HG03354 (cell line): ENCODE data around the gene TCF12.

Source experiments
- ATAC-seq: cut with Tn5 transposase; IDR thresholded peaks from one replicate; pipeline ENCODE4 v1.9.1; 2021; ENCODE audit warnings: mild to moderate bottlenecking; ENCODE audit not compliant: unreplicated experiment, poor library complexity, severe bottlenecking

The TCF12 gene

DNA sequence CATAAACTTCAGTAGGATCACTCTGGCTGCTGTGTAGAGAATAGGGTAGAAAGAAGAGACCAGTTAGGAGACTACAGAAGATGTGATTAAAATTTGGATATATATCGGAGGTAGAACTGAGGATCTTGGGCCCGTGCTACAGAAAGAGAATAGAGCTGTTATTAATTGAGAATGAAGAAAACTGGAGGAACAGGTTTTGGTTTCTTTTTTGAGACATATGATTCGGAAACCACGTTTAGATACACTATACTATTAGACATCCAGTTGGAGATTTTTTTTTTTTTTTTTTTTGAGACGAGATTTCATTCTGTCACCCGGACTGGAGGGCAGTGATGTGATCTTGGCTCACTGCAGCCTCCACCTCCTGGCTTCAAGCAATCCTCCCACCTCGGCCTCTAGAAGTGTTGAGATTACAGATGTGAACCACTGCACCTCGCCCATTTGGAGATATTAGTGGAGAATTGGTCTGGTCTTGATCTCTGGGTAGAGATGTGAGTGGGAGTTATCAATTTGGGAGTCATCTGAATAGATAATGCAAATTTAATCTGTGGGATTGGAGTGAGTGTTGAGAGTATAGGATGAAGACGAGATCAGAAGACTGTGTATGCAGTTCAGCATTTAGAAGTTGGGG lies 50.9 kb downstream of the TCF12 start:
- no peak for ATAC-seq

DNA sequence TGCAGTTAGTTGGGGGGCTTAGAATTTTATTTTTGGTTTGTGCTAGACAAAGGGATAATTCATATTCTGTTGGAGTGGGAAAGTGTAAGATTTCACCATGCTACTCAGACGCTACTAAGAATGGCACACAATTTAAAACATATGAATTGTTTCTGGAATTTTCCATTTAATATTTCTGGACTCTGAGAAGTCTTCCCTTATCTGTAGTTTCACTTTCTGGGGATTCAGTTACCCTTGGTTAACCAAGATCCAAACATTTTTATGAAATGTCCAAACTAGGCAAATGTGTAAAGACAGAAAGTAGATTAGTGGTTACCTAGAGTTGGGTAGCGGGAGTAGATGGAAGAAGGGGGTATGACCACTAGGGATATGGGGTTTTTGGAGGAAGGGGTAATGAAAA lies 53.1 kb downstream of the TCF12 start:
- no peak for ATAC-seq

DNA sequence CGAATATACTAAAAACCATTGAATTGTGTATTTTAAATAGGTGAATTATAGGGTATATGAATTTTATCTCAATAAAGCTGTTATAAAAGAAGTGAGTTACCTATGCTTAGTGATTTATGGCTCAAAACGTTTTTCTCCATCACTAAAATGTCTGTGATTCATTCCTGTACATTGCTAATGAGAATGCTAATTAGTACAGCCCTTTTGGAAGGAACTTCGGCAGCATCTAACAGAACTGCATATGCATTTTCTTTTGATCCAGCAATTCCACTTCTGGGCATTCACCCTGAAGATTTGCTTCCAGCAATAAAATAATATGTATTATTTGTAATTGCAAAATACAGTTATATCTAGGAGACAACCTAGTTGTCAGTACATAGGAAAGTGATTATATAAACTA lies 53.6 kb downstream of the TCF12 start:
- no peak for ATAC-seq

DNA sequence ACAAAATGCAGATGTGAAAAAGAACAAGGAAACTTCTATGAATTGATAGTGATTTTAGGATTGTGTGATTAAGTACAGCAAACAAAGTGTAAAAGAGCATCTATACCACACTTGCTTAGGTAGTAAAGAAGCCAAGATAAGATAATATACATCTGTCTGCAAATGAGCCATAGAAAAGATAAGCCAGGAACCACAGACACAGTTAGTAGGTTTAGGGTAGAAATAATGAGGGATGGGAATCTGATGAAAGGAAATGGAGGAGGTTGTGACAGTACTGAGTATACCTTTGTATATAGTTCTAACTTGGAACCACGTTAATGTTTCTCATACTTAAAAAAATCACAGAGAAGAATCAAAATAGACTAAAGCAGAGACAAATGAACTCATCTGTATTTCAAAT lies 54.0 kb downstream of the TCF12 start:
- no peak for ATAC-seq

DNA sequence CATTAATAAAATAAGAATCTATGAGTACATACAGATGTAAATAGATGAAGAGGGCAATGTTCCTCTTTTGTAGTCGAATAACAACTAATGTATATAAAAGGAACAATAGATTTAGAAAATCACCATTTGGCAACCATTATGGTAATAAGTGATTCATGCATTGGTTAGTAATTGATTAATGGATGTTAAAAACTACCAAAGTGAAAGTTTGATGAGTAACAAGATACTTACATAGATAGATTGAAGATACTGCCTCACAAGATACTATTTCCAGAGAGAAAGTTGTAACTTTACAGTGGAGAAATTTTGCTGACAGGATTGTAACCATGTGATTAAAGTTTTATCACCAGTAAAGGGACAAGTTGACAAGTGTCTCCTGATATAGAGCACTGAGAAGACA lies 55.0 kb downstream of the TCF12 start:
- ATAC-seq, result no peak

DNA sequence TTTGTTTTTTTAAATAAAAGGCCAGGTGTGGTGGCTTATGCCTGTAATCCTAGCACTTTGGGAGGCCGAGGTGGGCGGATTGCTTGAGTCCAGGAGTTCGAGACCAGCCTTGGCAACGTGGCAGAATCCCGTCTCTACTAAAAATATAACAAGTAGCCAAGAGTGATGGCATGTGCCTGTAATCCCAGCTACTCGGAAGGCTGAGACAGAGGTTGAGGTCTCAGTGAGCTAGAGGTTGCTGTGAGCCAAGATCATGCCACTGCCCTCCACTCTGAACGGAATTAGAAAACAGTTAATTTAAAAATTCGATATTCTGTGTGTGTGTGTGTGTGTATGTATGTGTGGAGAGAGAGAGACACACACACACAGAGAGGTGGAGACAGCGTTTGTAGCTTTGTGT lies 58.8 kb downstream of the TCF12 start:
- no peak for ATAC-seq

DNA sequence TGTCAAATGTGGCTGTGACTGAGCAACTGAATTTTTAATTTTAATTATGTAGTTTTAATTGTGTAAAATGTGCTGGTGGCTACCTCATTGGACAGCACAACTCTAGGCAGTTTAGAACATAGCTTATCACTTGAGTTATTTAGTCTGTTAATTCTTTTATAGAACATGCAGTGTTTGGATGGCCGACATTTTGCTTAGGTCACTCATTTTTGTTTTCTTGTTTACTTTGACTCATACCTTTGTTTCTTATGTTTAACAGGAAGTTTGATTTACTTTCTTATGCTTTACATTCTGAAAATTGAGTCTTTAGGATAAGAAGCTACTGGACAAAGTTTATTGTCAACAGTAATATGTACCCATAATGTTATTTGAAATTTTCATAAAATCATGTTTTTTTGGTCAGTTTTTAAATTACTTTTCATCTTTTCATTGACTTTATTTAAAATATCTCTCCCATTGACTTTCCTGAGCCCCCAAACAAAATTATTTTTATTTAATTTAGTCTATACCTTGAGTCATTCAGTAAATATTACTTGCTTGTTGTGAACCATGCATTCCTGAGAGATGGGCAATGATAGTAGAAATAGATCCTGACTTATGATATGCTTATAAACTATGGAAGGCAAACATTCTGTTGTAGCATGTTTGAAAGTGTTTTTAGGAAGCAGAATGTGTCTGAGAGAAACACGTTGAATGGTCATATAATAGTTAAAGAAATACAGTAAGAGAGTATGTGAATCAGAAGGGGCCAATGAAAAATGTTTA lies 60.6 kb downstream of the TCF12 start:
- ATAC-seq, result no peak

DNA sequence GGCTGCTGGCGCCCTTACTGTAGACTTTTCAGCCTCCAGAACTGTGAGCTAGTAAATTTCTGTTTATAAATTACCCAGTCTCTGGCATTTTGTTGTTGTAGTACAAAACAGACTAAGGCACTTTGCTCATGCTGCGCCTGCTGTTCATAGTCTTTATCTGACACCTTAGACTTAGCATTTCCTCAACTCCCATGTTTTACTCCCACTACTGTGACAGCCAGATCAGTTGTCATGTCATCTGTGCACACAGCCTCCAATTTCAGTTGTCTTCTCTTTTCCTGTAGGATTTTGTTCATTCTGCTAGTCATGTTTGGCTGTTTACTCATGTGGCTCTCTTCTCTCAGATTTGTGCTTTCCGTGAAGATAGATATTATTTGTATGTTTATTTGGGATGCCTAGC lies 62.0 kb downstream of the TCF12 start:
- no peak for ATAC-seq

DNA sequence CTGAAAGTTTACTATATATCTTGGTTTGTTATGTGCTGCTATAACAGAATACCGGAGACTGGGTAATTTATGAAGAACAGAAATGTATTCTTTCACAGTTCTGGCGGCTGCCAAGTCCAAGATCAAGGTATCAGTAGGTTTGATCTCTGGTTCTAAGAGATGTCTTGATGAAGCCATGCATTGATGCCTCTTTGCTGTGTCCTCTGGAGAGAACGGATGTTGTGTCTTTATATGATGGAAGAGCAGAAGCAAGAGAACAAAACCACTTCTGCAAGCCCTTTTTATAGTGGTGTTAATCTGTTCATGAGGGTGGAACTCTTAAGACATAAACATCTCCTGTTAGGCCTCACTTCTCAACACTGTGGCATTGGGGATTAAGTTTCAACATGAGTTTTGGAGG lies 62.7 kb downstream of the TCF12 start:
- no peak for ATAC-seq

DNA sequence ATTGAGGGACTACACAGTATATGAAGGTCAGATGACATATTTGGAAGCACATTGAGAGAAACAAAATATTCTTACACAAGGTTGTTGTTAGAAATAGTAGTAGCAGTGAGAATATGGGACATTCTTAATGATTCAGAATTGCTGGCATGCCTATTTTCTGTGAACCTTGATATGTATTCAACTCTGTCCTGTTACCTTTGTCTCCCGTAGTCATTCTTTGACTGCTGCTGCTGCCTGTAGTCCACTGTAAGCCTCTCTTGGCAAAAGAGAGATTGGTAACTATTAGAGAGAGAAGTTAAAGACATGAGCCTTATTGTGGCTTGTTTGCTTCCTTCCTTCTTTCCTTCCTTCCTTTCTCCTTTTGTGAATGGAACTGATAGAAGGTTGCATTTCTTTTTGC lies 64.5 kb downstream of the TCF12 start:
- no peak for ATAC-seq

DNA sequence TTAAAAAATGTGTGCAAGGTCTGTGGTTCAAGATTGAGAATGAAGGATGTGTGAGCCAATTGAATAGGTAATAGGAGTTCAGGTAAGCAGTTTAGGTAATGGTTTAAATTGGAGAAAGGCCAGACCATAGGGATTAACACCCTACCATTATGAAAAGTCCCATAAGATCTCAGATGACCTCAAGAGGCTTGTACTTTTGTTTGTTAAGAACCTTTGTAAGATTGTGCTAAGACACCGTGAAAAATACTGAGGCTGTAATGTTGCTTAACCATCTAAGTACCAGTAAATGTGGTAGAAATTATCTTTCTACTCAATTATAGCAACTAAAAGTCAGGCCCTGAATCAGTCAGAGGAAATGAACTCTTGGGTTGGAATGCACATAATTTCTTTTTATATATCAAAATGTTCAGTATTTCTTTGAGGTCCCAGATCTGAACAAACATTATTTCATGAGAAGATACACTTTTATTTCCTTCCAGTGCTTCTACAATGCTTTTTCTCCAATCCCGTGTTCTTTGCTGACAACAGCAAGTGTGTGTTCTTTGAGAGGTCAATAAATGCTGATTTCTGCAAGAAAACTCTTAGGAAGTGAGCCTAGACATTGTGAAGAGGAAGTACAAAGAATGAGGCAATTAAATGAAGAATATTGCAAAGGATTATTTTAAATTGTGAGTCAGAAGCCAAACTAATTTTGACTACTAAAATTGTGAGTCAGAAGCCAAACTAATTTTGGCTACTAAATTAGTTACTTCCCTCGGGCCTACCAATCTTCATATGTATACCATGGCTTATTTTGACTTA lies 66.4 kb downstream of the TCF12 start:
- no peak for ATAC-seq

DNA sequence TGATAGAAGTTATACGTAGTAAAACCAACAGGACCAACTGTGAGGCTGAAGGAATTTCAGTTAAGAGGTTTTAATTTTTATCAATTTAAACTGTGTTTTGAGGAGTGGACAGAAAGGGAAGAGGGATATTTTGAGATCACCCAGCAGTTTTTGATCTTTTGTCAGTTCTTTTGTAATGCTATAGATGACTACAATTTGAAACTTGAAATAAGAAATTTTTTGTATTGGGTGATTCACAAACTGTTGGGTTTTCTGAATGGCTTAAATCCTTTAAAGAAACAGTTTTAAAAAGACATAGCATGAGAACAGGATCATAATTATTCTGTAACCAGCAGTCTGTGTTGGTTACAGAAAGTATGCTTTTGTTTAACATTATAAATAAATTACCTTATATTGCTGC lies 67.4 kb downstream of the TCF12 start:
- ATAC-seq, result no peak

DNA sequence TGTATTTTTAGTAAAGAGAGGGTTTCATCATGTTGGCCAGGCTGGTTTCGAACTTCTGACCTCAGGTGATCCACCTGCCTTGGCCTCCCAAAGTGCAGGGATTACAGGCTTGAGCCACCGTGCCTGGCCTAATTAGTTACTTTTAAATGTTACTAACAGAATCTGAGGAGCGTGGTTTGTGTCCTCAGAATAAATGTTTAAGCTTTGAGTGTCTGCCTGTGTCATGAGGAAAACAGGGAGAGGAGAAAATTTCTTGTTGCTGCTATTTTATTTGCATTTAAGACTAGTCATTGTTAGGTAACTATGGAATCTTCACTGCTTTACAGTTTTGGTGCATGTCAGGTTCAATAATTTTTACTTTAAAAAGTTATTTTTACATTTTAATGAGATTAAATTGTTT lies 68.8 kb downstream of the TCF12 start:
- ATAC-seq, result no peak

DNA sequence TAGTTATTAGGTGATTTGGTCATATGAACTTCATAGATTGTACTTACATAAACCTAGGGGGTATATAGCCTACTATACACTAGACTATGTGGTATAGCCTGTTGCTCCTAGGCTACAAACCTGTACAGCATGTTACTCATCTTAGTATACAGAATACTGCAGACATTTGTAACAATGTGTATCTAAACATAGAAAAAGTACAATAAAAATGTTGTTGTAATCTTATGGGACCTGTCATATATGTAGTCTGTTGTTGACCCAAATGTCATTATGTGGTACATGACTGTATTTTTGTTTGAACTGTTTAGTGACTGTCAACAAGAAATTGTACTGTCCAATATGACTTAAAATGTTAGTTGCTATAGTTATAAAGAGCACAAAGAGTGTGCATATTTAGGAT lies 69.8 kb downstream of the TCF12 start:
- ATAC-seq, result no peak

DNA sequence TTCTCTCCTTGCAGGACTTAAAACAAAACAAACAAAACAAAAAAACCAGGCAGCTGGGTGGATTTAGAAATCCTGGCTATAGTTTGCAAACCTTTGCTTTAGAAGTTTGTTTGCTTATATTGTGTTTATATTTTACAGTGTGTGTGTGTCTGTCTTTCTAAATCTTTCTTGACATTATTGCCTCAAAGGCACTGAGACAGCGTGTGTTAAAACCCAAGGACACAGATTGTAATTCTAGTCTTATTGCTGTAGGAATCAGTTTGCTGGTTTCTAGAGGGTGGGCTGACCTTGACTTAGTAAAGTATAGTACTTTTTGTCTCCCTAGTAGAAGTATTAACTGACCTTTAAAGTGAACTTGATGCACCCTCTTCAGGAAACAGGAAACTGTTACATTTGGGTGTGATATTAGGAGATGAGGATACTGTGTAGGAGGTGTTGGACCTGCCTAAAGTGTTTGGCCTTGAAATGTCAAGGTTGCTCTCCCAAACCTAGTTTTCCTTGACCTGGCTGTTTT lies 71.0 kb downstream of the TCF12 start:
- ATAC-seq, result no peak

DNA sequence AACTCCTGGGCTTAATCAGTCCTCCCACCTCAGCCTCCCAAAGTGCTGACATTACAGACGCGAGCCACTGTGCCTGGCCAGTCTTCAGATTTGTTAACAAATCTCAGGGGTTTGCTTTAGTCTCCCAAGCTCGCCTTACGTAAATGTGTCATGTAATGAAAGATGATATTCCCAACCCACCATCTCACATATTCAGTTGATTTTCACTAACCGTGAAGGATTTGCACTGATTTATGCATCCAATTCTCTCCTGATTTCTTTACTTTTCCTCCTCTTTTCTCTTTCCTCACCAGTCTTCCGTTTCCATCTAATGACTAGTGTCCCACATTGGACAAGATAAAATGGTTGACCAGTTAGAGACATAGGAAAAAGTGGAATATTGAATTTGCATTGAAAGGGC lies 72.6 kb downstream of the TCF12 start:
- no peak for ATAC-seq

DNA sequence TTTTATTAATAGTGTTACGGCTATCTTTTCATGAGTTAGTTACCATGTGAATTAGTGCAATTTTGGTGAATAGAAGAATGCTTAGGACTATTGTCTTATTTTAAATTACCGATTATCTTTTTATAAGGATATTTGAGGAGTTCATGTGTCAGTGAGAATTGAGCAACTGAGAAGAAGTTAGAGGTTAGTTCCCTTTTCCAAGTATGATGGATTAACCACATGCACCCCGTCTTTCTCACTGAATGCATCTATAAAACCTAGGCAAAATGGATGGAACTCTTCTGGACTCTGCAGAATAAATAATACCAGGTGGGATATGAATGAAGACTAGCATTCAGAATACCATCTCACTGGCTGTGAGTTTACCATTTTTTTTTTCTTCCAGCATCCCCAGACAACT lies 74.3 kb downstream of the TCF12 start:
- ATAC-seq, result no peak

DNA sequence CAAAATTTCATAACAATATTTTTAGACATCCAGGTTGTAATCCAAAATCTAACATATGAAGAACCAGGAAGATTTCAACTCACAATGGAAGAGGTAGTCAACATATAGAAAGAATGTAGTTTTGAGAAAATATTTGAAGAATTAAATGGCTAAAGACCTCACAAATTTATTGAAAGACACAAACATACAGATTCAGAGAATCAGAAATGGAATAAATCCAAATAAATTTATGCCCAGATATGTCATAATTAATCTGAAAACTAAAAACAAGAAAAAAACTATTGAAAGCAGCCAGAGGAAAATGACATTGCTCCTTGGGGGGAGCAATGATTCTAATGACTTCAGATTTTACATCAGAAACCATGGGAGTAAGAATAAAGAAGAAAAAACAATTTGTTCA lies 75.8 kb downstream of the TCF12 start:
- ATAC-seq, result no peak

DNA sequence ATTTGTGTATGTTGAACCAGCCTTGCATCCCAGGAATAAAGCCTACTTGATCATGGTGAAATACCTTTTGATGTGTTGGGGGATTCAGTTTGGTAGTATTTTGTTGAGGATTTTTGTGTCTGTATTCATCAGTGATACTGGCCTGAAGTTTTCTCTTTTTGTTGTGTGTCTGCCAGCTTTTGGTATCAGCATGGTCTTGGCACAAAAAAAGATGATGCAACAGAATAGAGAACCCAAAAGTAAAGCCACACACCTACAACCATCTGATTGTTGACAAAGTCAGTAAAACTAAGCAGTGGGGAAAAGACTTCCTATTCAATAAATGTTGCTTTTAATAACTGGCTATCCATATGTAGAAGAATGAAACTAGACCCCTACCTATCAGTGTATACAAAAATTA lies 77.6 kb downstream of the TCF12 start:
- no peak for ATAC-seq

DNA sequence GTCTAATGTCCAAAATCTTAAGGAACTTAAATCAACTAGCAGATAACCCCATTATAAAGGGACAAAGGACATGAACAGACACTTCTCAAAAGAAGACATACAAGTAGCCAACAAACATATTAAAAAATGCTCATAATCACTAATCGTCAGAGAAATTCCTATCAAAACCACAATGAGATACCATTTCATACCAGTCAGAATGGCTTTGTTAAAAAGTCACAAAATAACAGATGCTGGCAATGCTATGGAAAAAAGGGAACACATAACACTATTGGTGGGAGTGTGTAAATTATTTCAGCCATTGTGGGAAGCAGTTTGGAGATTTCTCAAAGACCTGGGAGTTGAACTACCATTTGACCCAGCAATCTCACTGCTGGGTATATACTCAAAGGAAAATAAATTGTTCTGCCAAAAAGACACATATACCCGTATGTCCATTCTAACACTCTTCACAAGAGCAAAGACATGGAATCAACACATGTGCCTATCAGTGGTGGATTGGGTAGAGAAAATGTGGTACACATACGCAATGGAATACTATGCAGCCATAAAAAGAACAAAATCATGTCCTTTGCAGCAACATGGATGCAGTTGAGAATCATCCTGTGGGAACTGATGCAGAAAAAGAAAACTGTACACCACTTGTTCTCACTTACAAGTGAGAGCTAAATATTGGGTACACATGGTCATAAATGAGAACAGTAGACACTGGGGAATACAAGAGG lies 78.5 kb downstream of the TCF12 start:
- ATAC-seq, result no peak
